Stimulated activated CD8-positive, alpha-beta memory T cell treated with anti-CD3 and anti-CD28 coated beads, Interleukin-7, amount 100 ng/mL, for 4 hours (primary cell): ENCODE measurements around the gene RAI1.

Experiments used
- DNase-seq, 2 donors: peaks; one replicate each; pipeline ENCODE4 v3.0.0-alpha.2; 2020; ENCODE audit warnings: low read depth in 2 of 2

Gene RAI1

GRCh38 chr17:17783825-17784656 is 102.8 kb downstream of the RAI1 start:
- DNase-seq = no peak

- no peak for DNase-seq
Measured at GRCh38 chr17:17784657-17785267, 103.5 kb downstream of the RAI1 start.

GRCh38 chr17:17785407-17785806 is 104.1 kb downstream of the RAI1 start:
- no peak for DNase-seq

- DNase-seq = no peak
Measured at GRCh38 chr17:17786998-17787397, 105.7 kb downstream of the RAI1 start.

- no peak for DNase-seq
Measured at GRCh38 chr17:17787568-17787967, 106.3 kb downstream of the RAI1 start.

- DNase-seq = no peak
Measured at GRCh38 chr17:17788967-17789366, 107.7 kb downstream of the RAI1 start.

GRCh38 chr17:17789410-17789809 is 108.2 kb downstream of the RAI1 start:
- DNase-seq = no peak

- DNase-seq = no peak
Measured at GRCh38 chr17:17789828-17790636, 108.8 kb downstream of the RAI1 start.

GRCh38 chr17:17790637-17791464 is 109.6 kb downstream of the RAI1 start:
- DNase-seq = no peak

GRCh38 chr17:17792037-17792550 is 110.8 kb downstream of the RAI1 start:
- DNase-seq = no peak

- DNase-seq = peak; percentile 25 to 36
Measured at GRCh38 chr17:17792551-17793377, 111.5 kb downstream of the RAI1 start.

- DNase-seq = no peak
Measured at GRCh38 chr17:17793378-17794214, 112.3 kb downstream of the RAI1 start.

GRCh38 chr17:17794382-17794781 is 113.1 kb downstream of the RAI1 start:
- DNase-seq = no peak

GRCh38 chr17:17795296-17795695 is 114.0 kb downstream of the RAI1 start:
- no peak for DNase-seq

GRCh38 chr17:17795946-17796786 is 114.9 kb downstream of the RAI1 start:
- no peak for DNase-seq

GRCh38 chr17:17796787-17797061 is 115.5 kb downstream of the RAI1 start:
- no peak for DNase-seq

- no peak for DNase-seq
Measured at GRCh38 chr17:17797119-17797809, 116.0 kb downstream of the RAI1 start.

- DNase-seq = no peak
Measured at GRCh38 chr17:17798010-17798556, 116.8 kb downstream of the RAI1 start.
